Mammary epithelial cell (primary cell): ENCODE data around the gene TTLL4.

Experiments
- CTCF ChIP-seq, 2 donors: IDR thresholded peaks in 1 of 2; conservative IDR thresholded peaks in 1 of 2; 2 replicates each; pipeline ENCODE4 v1.5.1; 2011 to 2012; ENCODE audit warnings: inconsistent platforms in 2 of 2, low read length in 2 of 2, mild to moderate bottlenecking in 2 of 2, control low read depth in 1 of 2, low read depth in 1 of 2; ENCODE audit not compliant: insufficient read depth in 1 of 2; ENCODE audit errors: extremely low read depth in 1 of 2
- EZH2 ChIP-seq: IDR thresholded peaks from 2 replicates; pipeline ENCODE4 v1.6.1; 2012; ENCODE audit warnings: low read length, inconsistent platforms, borderline replicate concordance

- TF ChIP-seq CTCF (conservative IDR thresholded peaks at IDR 0.05 in 1 of 2, IDR thresholded peaks at IDR 0.05 in 1 of 2; ENCODE audit: extremely low read depth in 1 of 2, insufficient read depth in 1 of 2, low read depth in 1 of 2, low read length in 2 of 2) (no peak), EZH2 (no peak)
Observed at GRCh38 chr2:218798767-218799504, 88.3 kb downstream of the TTLL4 start.
